ENCODE data around the gene SLC12A4. TPM values are rescaled to one million over a fixed set of nuclear protein-coding genes. Genes with fewer than 3 reads are reported as not detected.
A peak's percentile ranks its signal among the peaks of the same experiment; 100 is the strongest.

SLC12A4 gene
- total and polyA plus RNA-seq, 8 donors: 5.7 to 136 (median 20.1) TPM

DNA sequence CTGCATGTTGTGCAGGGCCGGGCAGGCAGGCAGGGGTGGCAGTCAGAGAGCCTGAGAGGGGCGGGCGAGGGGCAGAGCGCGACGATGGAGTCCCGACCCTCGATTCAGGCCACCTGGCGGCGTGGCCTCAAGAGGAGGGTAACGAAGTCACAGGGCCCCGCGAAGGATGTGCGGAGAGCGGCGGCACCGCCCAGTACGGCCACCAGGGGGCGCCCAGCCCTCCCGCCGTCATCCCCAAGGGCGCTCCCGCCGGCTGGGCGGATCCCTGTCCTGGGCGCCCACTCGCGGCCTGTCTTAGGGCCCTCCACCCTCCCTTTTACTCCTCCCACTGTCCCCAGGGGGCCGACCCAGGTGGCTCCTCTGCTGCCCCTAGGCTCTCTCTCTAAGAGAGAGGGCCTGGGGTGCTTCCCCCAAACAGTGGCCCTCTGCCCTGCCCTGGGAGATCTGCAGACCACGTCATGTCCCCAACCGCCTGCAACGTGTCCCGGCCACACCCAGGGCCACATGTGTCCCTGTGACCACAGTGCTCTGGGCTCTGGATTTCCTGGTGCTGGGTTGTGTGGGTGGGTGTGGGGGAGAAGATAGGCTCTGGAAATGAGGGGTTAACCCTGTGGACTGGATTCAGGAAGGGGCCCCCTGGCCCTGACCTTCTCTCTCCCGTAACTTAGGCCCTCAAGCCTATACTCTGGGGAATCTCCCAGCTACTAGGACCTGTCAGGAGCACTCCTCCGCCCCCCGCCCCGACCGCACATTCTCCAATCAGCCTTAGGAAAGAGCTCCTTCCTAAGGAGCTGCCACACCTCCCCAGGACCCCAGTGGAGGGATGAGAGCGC, 25.0 kb upstream of the SLC12A4 start:
- Histone ChIP-seq H3K4me3 (peak overlapping the region; percentile 36 to 44 (median 42)), H3K9me3 (no peaks in the 10 kb centered on the region), H3K27me3 (no peaks in the 10 kb centered on the region), H3K4me1 (peaks cover 11 to 21% (median 13%) of the 10 kb centered on the region in 4 donors), H3K27ac (peak overlapping the region; percentile 2 to 80 (median 72)), H3K36me3 (no peaks in the 10 kb centered on the region)
- peak; percentile 82 to 93 for DNase-seq
- 12 to 57% (median 18%) methylated on average over 9 to 39 of the region's 39 CpGs for WGBS, 5 donors
- intact Hi-C loops (cut with DNase I; ENCODE audit: low total_unique reads): loop anchor here (5.0 kb wide), 1 partner anchor 44 kb away; no protein-coding TSS in a partner anchor
- TF ChIP-seq CTCF (IDR thresholded peaks at IDR 0.05) (peak in 6 of 7 experiments; percentile 50 to 100 (median 96)), POLR2A (IDR thresholded peaks at IDR 0.05) (no peak), POLR2AphosphoS5 (IDR thresholded peaks at IDR 0.05) (peak in 2 of 3 donors; percentile 7 to 51)

DNA sequence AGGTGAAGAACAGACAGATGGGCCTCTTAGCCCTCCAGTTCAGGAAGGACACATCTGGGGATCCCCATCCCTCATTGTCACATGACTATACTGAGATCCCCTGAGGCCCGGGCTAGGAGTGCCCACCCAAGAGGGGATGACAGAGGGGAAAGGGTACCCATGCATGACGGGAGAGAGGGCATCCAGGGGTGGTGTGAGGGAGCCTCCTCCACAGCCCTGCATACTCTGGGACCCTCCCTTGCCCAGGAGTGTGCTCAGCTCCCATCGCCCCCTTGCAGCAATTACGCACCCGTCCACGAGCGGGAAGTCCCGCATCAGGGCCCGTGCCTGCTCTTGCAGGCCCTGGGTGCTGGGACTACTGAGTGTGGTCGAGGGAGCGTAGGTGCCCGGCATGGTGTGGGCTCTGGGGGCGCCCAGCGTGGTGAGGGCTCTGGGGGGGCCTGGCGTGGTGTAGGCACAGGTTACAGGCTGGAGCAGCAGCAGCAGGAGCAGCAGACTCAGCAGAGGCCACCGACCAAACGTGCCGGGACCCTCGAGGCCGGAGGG, 24.3 kb upstream of the SLC12A4 start:
- WGBS, 5 donors: 57 to 75% (median 73%) methylated on average over 8 to 20 of the region's 20 CpGs
- DNase-seq: no peak
- peak overlapping the region in 3 of 5 donors; percentile 55 to 80 (median 80) for H3K27ac ChIP-seq

DNA sequence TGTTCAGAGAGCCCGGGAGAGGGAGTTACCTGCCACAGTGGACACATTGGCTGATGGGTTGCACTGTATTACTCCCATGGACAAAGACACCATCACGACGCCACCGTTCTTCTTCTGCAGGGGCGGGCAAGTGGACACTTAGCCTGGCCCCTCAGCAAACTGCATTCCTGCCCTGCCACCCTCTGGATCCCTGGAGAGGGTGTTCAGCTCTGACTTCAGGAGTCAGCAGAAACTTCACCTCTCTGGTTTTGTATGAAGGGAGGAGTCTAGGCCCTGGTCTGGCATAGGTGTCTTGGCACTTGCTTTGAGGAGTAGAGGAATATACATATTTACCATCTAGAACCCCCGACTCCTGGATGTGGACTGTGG, 21.6 kb upstream of the SLC12A4 start:
- DNase-seq: no peak
- no peaks in the 10 kb centered on the region for H3K9me3 ChIP-seq
- H3K36me3 ChIP-seq: no peaks in the 10 kb centered on the region
- WGBS, 5 donors: 76 to 84% (median 81%) methylated on average over 5 to 6 of the region's 6 CpGs
- H3K27ac ChIP-seq: no peak overlapping the region
- no peak overlapping the region for H3K4me3 ChIP-seq
- intact Hi-C loops (cut with DNase I; ENCODE audit: low total_unique reads): loop anchor here (5.0 kb wide), 1 partner anchor 47 kb away; no protein-coding TSS in a partner anchor
- no peak for TF ChIP-seq POLR2A (IDR thresholded peaks at IDR 0.05)
- TF ChIP-seq EP300 (IDR thresholded peaks at IDR 0.05): no peak
- no peak for TF ChIP-seq POLR2AphosphoS5 (IDR thresholded peaks at IDR 0.05)
- no peak for TF ChIP-seq CTCF (IDR thresholded peaks at IDR 0.05)
- no peaks in the 10 kb centered on the region for H3K27me3 ChIP-seq
- peaks cover 11 to 23% (median 16%) of the 10 kb centered on the region in 4 donors for H3K4me1 ChIP-seq

More for the DNA sequence above, 24.3 kb upstream of the SLC12A4 start:
- no peaks in the 10 kb centered on the region for H3K27me3 ChIP-seq
- no peak for TF ChIP-seq POLR2A (IDR thresholded peaks at IDR 0.05)
- TF ChIP-seq CTCF (IDR thresholded peaks at IDR 0.05): no peak
- TF ChIP-seq POLR2AphosphoS5 (IDR thresholded peaks at IDR 0.05): no peak
- TF ChIP-seq EP300 (IDR thresholded peaks at IDR 0.05): no peak
- H3K9me3 ChIP-seq: no peaks in the 10 kb centered on the region
- H3K4me3 ChIP-seq: peak overlapping the region in 3 of 4 donors; percentile 36 to 43 (median 42)
- intact Hi-C loops (cut with DNase I; ENCODE audit: low total_unique reads): loop anchor here (5.0 kb wide), 1 partner anchor 45 kb away; no protein-coding TSS in a partner anchor
- no peaks in the 10 kb centered on the region for H3K36me3 ChIP-seq
- H3K4me1 ChIP-seq: peaks cover 11 to 16% (median 13%) of the 10 kb centered on the region in 4 donors

- H3K4me3 ChIP-seq: no peak overlapping the region
- no peaks in the 10 kb centered on the region for H3K36me3 ChIP-seq
- no peak for DNase-seq
- H3K27me3 ChIP-seq: no peaks in the 10 kb centered on the region
- peaks cover 11 to 28% (median 19%) of the 10 kb centered on the region in 4 donors for H3K4me1 ChIP-seq
- no peak for TF ChIP-seq POLR2A (IDR thresholded peaks at IDR 0.05)
- TF ChIP-seq CTCF (IDR thresholded peaks at IDR 0.05): no peak
- TF ChIP-seq EP300 (IDR thresholded peaks at IDR 0.05): no peak
- no peak for TF ChIP-seq POLR2AphosphoS5 (IDR thresholded peaks at IDR 0.05)
- intact Hi-C loops (cut with DNase I; ENCODE audit: low total_unique reads): loop anchor here (5.0 kb wide), 1 partner anchor 48 kb away; no protein-coding TSS in a partner anchor
- WGBS, 5 donors: 74 to 85% (median 81%) methylated on average over 7 to 8 of the region's 8 CpGs
- H3K9me3 ChIP-seq: no peaks in the 10 kb centered on the region
- H3K27ac ChIP-seq: no peak overlapping the region
Observed at GRCh38 chr16:67989322-67990017, 21.0 kb upstream of the SLC12A4 start.

Measured in stomach (tissue), 9 donors.